Psoas muscle (tissue), 8 donors: ENCODE measurements around the gene NANS. TPM values are rescaled to one million over a fixed set of nuclear protein-coding genes. Genes with fewer than 3 reads are reported as not detected.
"Not testable (repeated sequence)": the region's sequence is repeated elsewhere in the genome, so short reads cannot be mapped to it uniquely, and the experiment has no call there.

Experiments used
- ATAC-seq, 4 donors: fragments of 200-7000 bp; cut with Tn5 transposase; one replicate each; pipeline ENCODE4 v1.9.1; 2020; ENCODE audit warnings: moderate library complexity in 3 of 4, mild to moderate bottlenecking in 2 of 4
- DNase-seq, 2 donors: peaks; one replicate each; pipeline ENCODE4 v3.0.0-alpha.2; 2020
- H3K27ac ChIP-seq: fragments of 200-600 bp; one replicate; pipeline ENCODE4 v1.8.0; 2022
- H3K27me3 ChIP-seq, 3 donors: fragments of 200-600 bp in 1 of 3; one replicate each; pipeline versions ENCODE4 v1.6.1 to v1.8.0; 2013 to 2022; ENCODE audit warnings: low read length in 2 of 3, mild to moderate bottlenecking in 2 of 3, moderate library complexity in 1 of 3; ENCODE audit not compliant: insufficient read depth in 3 of 3
- H3K36me3 ChIP-seq, 2 donors: fragments of 200-600 bp in 1 of 2; one replicate each; pipeline versions ENCODE4 v1.6.1 to v1.8.0; 2013 to 2022; ENCODE audit warnings: low read depth in 1 of 2, mild to moderate bottlenecking in 1 of 2, moderate library complexity in 1 of 2; ENCODE audit not compliant: insufficient read depth in 1 of 2
- H3K4me1 ChIP-seq: fragments of 200-600 bp; one replicate; pipeline ENCODE4 v1.8.0; 2022
- H3K4me3 ChIP-seq: fragments of 200-600 bp; one replicate; pipeline ENCODE4 v1.8.0; 2022; ENCODE audit warnings: mild to moderate bottlenecking
- H3K9me3 ChIP-seq: fragments of 200-600 bp; one replicate; pipeline ENCODE4 v1.8.0; 2022
- CTCF ChIP-seq: fragments of 200-600 bp; IDR thresholded peaks from one replicate; pipeline ENCODE4 v1.8.0; 2022; ENCODE audit warnings: antibody characterized with exemption
- WGBS, 3 donors: extraction: QIAGEN DNeasy Blood & Tissue Kit; methylation state at CpG; one replicate each; pipeline versions ENCODE4 v1.1.6 to v1.1.7; 2013; 5-methylcytosine and 5-hydroxymethylcytosine counted together
- intact Hi-C, 2 donors: fragments of 100-400 bp; cut with DNase I; formaldehyde crosslinking; loops; one replicate each; pipeline versions ENCODE4 v1.11.0 to v1.14.2; 2022
- polyA plus RNA-seq, 3 donors: library from polyadenylated mRNA; stranded (reverse); fragments of 200-250 nt; gene quantifications; one replicate each; pipeline ENCODE4 v1.2.3, GENCODE V29; 2013
- total RNA-seq, 4 donors: library from RNA; stranded (reverse); fragmentation: NEBNext Ultra II Directional in 2 of 4; extraction: Animal tissue kit (Norgen Biotek cat#: 25700) in 2 of 4; gene quantifications; one replicate each; pipeline versions ENCODE4 v1.2.1 to v1.2.4, GENCODE V29; 2021 to 2023
- donor health status: healthy with polysubstance abuse.
- donor health status: DM: no; HTN: no; CAD: no; lungs with moderate emphysema.
- donor health status: Bipolar disorder and iron deficiency.
- donor health status: healthy.
- donor health status: DM: yes; HTN: yes; CAD: no.
- donor health status: DM: no; HTN: no; CAD: no.
- donor health status: DM: no; HTN: no; CAD: no.
- donor health status: DM: yes; HTN: yes; CAD: no.

The NANS gene
- total and polyA plus RNA-seq, 7 donors: 21.1 to 168 (median 33.2) TPM

- DNase-seq: no peak
- Histone ChIP-seq H3K9me3 (no peaks in the 10 kb centered on the region), H3K27ac (no peak overlapping the region), H3K27me3 (no peaks in the 10 kb centered on the region), H3K4me3 (no peak overlapping the region), H3K36me3 (no peaks in the 10 kb centered on the region), H3K4me1 (no peaks in the 10 kb centered on the region)
- WGBS, 3 donors: 80 to 87% (median 83%) methylated on average over 7 of the region's 7 CpGs
- no peak for TF ChIP-seq CTCF
- intact Hi-C loops: no loop called here
- no peak for ATAC-seq
These were observed 48.5 kb downstream of the NANS start for GRCh38 chr9:98105006-98105405.

GRCh38 chr9:98107926-98108325 lies 51.4 kb downstream of the NANS start:
- Histone ChIP-seq H3K9me3 (no peaks in the 10 kb centered on the region), H3K36me3 (no peaks in the 10 kb centered on the region), H3K4me1 (no peaks in the 10 kb centered on the region), H3K27ac (no peak overlapping the region), H3K27me3 (no peaks in the 10 kb centered on the region), H3K4me3 (no peak overlapping the region)
- WGBS, 3 donors: 93 to 96% (median 94%) methylated on average over 2 of the region's 2 CpGs
- intact Hi-C loops: no loop called here
- ATAC-seq: no peak
- TF ChIP-seq CTCF: no peak
- DNase-seq: no peak

- Histone ChIP-seq H3K4me1 (no peaks in the 10 kb centered on the region), H3K27ac (no peak overlapping the region), H3K9me3 (no peaks in the 10 kb centered on the region), H3K36me3 (no peaks in the 10 kb centered on the region), H3K4me3 (no peak overlapping the region), H3K27me3 (no peaks in the 10 kb centered on the region)
- DNase-seq: no peak
- ATAC-seq: no peak
- 74 to 84% (median 76%) methylated on average over 5 of the region's 5 CpGs for WGBS, 3 donors
- TF ChIP-seq CTCF: no peak
- intact Hi-C loops: no loop called here
These were observed 52.0 kb downstream of the NANS start for GRCh38 chr9:98108531-98109031.

- Histone ChIP-seq H3K4me1 (no peaks in the 10 kb centered on the region), H3K9me3 (no peaks in the 10 kb centered on the region), H3K27ac (no peak overlapping the region), H3K27me3 (no peaks in the 10 kb centered on the region), H3K36me3 (no peaks in the 10 kb centered on the region), H3K4me3 (no peak overlapping the region)
- intact Hi-C loops: no loop called here
- no peak for TF ChIP-seq CTCF
- DNase-seq (no peak), ATAC-seq (no peak)
- 51 to 59% (median 53%) methylated on average over 3 of the region's 3 CpGs for WGBS, 3 donors
These were observed 52.5 kb downstream of the NANS start for GRCh38 chr9:98109052-98109451.

GRCh38 chr9:98117097-98117496 lies 60.6 kb downstream of the NANS start:
- H3K4me3 ChIP-seq, ATAC-seq, H3K36me3 ChIP-seq, H3K27ac ChIP-seq, intact Hi-C loops, DNase-seq, H3K4me1 ChIP-seq, H3K9me3 ChIP-seq: not testable (repeated sequence)
- H3K27me3 ChIP-seq: peaks cover 0 to 11% (median 6%) of the 10 kb centered on the region in 3 donors
- 94 to 95% (median 95%) methylated on average over 6 of the region's 6 CpGs for WGBS, 3 donors
